HL-60 (cell line): Measurements from ENCODE around the gene ME1.

Source experiments
- CTCF ChIP-seq: IDR thresholded peaks from one replicate; pipeline ENCODE4 v1.5.1; 2011; ENCODE audit warnings: low read length, control low read depth, inconsistent platforms; ENCODE audit not compliant: insufficient read depth
- POLR2AphosphoS5 ChIP-seq: IDR thresholded peaks from 2 replicates; pipeline ENCODE4 v1.6.1; 2012; ENCODE audit warnings: low read depth
- REST ChIP-seq: IDR thresholded peaks from 2 replicates; pipeline ENCODE4 v1.6.1; 2012; ENCODE audit warnings: low read depth; ENCODE audit not compliant: insufficient replicate concordance
- SPI1 ChIP-seq: IDR thresholded peaks from 2 replicates; pipeline ENCODE4 v1.6.1; 2012; ENCODE audit warnings: low read depth, mild to moderate bottlenecking, borderline replicate concordance

- TF ChIP-seq CTCF (no peak), POLR2AphosphoS5 (no peak), REST (no peak), SPI1 (no peak)
Observed at GRCh38 chr6:83183082-83183828, 247.6 kb downstream of the ME1 start.
